GM18508 (cell line): ENCODE measurements around the gene CDHR1.
A peak's percentile ranks its signal among the peaks of the same experiment; 100 is the strongest.
"Not testable (repeated sequence)": the region's sequence is repeated elsewhere in the genome, so short reads cannot be mapped to it uniquely, and the experiment has no call there.

Experiments used
- ATAC-seq: cut with Tn5 transposase; IDR thresholded peaks from one replicate; pipeline ENCODE4 v1.9.1; 2021; ENCODE audit warnings: moderate number of reproducible peaks; ENCODE audit not compliant: insufficient read depth, unreplicated experiment

CDHR1 gene

GRCh38 chr10:84172467-84173356, 21.6 kb upstream of the CDHR1 start:
- peak; percentile 37 for ATAC-seq

DNA sequence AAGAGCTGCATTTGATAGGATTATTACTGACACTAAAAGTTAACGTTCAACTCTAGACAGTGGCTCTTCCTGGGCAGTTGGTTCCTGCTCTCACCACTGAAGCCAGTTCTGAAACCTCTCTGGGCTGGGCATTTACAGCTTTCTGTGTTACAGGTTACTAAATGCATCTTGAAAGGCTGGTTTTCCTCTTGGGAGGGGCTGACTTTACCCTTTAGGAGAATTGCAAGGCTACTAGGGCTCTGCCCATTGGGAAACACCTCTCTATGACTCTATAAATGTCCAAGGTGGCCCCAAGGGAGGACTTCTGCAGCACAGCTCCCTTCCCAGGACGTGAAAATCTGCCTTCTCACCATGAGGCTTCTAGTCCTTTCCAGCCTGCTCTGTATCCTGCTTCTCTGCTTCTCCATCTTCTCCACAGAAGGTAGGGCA, 20.8 kb upstream of the CDHR1 start, which contains the start of gene GPR15LG:
Gene GPR15LG, plus strand, starts transcription at position 301 of the 429 bp plus-strand sequence. Its CDS starts 51 bp downstream, at position 352.
- no peak for ATAC-seq

DNA sequence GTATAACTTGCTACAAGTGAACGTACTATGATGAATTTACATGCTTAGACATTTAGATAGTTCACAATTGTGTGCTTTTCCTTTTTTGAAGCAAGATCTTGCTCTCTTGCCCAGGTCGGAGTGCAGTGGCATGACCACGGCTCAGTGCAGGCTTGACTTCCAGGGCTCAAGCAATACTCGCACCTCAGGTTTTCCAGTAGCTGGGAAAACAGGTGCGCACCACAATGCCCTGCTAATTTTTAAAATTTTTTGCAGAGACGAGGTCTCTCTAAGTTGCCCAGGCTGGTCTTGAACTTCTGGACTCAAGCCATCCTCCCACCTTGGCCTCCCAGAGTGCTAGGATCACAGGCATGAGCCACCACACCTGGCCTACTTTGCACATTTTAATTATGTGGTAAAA, 18.9 kb upstream of the CDHR1 start:
- ATAC-seq = no peak

DNA sequence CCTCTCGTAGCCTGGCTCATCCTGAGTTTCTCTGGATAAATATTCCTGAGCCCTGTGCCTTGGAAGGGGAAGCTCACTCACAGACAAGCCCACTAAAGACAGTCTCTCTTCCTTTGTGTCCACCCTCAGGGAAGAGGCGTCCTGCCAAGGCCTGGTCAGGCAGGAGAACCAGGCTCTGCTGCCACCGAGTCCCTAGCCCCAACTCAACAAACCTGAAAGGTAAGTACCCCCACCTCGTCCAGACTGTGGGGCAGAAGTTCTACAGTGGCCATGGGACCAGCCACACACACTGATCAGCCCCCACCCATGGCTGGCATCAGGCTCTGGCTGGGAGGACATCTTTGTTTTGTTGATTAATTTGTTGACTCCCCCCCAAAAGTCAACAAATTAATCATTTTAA, 18.0 kb upstream of the CDHR1 start:
- ATAC-seq = no peak

GRCh38 chr10:84176836-84177474, 17.4 kb upstream of the CDHR1 start:
- ATAC-seq = no peak

DNA sequence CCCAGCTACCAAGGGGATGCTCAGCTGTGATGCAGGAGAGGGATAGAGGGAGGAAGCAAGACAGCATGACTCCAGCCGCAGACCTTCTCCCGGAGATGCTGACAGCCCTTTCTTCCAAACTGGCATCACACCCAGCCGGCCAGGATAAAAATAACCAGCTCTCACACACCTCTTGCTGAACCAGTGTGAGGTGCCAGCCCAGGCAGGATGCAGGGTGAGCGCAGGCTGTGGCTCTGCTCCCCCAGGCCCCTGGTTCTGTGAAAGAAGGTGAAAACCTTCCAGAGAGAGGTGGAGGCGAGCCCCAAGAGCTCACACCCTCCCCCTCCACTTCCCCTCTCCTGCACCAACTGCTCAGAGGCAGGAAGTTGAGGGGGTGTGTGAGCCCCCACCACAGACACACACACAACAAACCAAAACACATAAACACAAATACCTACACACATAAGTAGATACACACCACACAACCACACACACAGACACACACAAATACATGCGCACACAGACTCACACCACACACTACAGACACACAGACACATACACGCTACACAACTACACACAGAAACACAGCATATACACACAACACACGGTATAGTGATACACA, 16.7 kb upstream of the CDHR1 start:
- no peak for ATAC-seq

GRCh38 chr10:84178160-84178609, 16.2 kb upstream of the CDHR1 start:
- no peak for ATAC-seq

DNA sequence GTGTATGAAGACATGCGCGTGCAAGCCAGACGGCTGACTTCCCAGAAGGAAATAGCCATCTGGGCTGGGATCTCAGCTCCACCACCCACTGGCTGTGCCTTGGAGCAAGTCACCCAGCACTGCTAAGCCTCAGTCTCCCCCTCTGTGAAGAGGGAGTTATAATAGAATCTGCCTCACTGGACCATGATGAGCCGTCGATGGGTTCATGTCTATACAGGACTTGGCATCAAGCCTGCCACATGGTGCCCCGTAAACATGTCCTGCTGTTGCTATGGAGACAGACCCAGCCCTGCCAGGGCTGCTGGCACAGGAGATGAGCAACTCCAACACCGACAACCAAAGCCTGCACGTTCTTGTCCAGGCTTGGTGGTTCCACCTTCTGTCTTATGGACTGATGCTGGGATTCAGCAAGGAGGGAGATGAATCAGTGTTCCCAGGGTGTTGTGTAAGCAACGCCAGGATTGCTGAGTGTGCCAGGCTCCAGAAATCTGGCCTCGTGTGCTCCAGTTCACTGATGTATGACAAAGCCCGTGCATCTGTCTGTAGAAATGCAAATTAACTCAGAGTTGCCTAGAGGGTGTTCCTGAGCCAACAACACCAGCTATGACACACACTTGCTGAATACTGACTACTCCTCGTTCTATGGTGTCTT, 15.2 kb upstream of the CDHR1 start:
- ATAC-seq = peak; percentile 88

GRCh38 chr10:84180386-84180785, 14.0 kb upstream of the CDHR1 start:
- not testable (repeated sequence) for ATAC-seq

DNA sequence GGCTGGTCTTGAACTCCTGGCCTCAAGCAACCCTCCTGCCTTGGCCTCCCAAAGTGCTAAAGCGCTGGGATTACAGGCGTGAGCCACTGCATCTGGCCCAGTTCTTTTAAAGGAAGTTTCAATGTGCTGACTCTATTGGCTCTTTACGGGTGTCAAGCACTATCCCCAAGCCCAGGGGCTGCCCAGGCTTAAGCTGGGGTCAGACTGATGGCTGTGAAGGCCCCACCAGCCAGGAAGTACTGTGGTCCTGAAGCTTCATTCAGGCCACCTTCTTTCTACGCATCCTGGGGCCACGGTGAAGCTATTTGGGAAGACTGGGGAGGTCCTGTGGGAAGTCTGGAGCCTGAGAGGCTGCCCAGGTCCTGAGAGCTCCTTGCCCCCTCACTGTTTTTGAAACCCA, 12.7 kb upstream of the CDHR1 start:
- ATAC-seq = no peak

DNA sequence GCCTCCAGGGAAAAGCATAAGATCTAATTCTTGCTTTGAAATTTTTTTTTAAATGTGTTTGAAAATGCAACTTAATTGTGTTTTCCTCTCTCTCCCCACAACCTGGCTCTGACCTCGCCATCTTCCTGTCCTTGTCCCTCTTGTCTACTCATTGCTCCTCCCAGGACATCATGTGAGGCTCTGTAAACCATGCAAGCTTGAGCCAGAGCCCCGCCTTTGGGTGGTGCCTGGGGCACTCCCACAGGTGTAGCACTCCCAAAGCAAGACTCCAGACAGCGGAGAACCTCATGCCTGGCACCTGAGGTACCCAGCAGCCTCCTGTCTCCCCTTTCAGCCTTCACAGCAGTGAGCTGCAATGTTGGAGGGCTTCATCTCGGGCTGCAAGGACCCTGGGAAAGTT, 9.8 kb upstream of the CDHR1 start:
- ATAC-seq = no peak

DNA sequence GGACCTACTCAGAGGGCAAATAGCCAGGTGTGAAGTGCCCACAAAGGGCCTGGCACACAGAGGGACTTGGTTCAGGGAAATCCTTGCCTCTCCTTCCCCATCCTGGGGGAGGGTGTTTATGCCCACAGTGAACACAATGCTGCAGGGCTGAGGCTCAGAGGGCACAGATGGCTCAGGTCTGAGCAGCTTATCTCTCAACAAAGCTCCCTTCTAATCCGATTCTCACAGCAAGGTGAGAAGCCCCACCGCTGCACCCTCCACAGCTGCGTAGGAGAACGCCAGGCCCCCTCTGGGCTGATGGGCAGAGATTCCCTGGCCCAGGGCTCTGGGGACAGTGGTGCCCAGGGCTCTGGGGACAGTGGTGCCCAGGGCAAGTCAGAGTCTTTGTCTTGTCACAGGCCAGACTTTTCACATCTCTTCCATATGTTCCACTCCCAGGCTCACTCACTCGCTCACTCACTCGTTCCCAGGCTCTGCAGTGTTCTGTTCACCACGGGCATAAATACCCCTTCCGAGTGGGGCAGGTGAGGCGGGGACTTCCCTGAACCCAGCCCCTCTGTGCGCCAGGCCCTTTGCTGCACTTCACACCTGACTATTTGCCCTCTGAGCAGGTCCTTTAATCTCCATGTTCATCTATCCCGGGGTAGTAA, 8.7 kb upstream of the CDHR1 start:
- ATAC-seq = no peak

- no peak for ATAC-seq
Observed at GRCh38 chr10:84188815-84189214, 5.5 kb upstream of the CDHR1 start.

- ATAC-seq = no peak
Observed at GRCh38 chr10:84190621-84191020, 3.7 kb upstream of the CDHR1 start.

GRCh38 chr10:84191106-84191505, 3.2 kb upstream of the CDHR1 start:
- ATAC-seq = no peak

DNA sequence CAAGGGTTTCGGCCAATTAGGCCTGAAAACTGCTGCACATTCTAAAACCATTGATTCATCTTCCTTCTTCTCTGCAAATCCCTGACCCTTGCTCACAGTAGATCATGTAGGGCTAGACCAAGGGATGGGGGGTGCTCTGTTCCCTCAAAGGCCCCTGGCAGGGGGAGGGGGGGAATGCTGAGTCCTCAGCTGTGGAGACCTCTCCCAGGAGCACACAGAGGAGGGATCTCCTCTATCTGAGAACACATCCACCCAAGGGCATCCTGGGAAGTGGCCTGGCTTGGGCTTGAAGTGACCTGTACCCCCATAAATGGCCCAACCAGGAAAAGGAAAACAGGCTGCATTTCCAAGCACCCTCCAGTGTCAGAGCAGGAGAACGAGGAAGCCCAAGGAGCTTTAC, 1.0 kb upstream of the CDHR1 start:
- ATAC-seq = no peak

GRCh38 chr10:84193846-84194423, 402 bp upstream of the CDHR1 start:
- peak; percentile 8 for ATAC-seq

DNA sequence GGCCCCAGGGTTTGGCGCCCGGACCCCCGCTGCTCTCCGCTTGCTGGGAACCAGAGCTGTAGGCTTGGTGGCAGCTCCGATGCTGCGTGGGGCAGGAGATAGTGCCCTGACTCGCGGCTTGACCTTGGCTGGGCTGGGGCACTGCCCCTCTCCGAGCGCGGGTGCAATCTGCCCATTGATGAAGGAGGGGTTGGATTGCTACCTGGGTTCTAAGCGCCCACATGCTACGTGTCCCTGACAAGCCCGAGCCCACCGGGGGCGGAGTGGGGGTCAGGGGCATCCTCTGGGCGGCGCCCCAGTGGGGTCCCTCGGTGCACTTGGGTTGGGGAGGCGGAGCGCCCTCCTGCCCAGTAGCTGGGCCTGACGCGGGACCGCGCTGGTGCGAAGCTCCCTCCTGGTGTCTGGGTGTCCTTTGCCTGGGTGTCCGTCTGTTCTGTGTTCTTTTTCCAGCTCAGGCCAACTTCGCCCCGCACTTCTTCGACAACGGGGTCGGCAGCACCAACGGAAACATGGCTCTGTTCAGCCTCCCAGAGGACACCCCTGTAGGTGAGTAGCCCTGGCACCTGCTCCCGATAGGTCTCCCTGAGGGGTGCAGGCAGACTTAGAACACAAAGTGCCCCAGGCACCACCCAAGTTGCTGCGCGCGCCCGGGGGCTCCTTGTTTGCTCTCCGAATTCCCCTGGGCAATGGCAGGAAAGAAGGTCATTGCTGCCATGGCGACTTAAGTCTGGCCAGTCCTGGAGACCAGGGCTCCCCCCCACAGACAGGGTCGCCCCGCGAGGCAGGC, 900 bp downstream of the CDHR1 start:
- no peak for ATAC-seq

GRCh38 chr10:84196083-84196482, 1.7 kb downstream of the CDHR1 start:
- no peak for ATAC-seq
